HG03442 (cell line): ENCODE measurements around the gene NCBP2L.
"Not testable (repeated sequence)": the region's sequence is repeated elsewhere in the genome, so short reads cannot be mapped to it uniquely, and the experiment has no call there.

Experiments
- ATAC-seq: cut with Tn5 transposase; IDR thresholded peaks from one replicate; pipeline ENCODE4 v1.9.1; 2021; ENCODE audit warnings: mild to moderate bottlenecking, moderate library complexity; ENCODE audit not compliant: unreplicated experiment

The NCBP2L gene

GRCh38 chrX:107804427-107804826 is 26.9 kb downstream of the NCBP2L start:
- no peak for ATAC-seq

GRCh38 chrX:107805179-107805578 is 27.6 kb downstream of the NCBP2L start:
- no peak for ATAC-seq

GRCh38 chrX:107810053-107810452 is 32.5 kb downstream of the NCBP2L start:
- not testable (repeated sequence) for ATAC-seq

GRCh38 chrX:107818900-107819521 is 41.5 kb downstream of the NCBP2L start:
- ATAC-seq, result no peak

- ATAC-seq, result no peak
Observed at GRCh38 chrX:107823042-107823441, 45.5 kb downstream of the NCBP2L start.

GRCh38 chrX:107823456-107823855 is 45.9 kb downstream of the NCBP2L start:
- no peak for ATAC-seq

- ATAC-seq, result peak; percentile 34
Observed at GRCh38 chrX:107825698-107826237, 48.2 kb downstream of the NCBP2L start, which contains the start of gene MID2. MID2 (plus strand) TSS chrX:107825866; CDS start chrX:107826427, 561 bp downstream.

- ATAC-seq, result peak; percentile 48
Observed at GRCh38 chrX:107826238-107827029, 48.9 kb downstream of the NCBP2L start.

- no peak for ATAC-seq
Observed at GRCh38 chrX:107827030-107827831, 49.7 kb downstream of the NCBP2L start.

- ATAC-seq, result no peak
Observed at GRCh38 chrX:107827852-107828251, 50.3 kb downstream of the NCBP2L start.

GRCh38 chrX:107829878-107830277 is 52.3 kb downstream of the NCBP2L start:
- ATAC-seq, result no peak

- no peak for ATAC-seq
Observed at GRCh38 chrX:107831071-107831730, 53.7 kb downstream of the NCBP2L start.

GRCh38 chrX:107834275-107835201 is 57.0 kb downstream of the NCBP2L start:
- ATAC-seq, result no peak

GRCh38 chrX:107836958-107837357 is 59.4 kb downstream of the NCBP2L start:
- ATAC-seq, result no peak

GRCh38 chrX:107840971-107841370 is 63.4 kb downstream of the NCBP2L start:
- ATAC-seq, result no peak

- no peak for ATAC-seq
Observed at GRCh38 chrX:107842715-107843400, 65.3 kb downstream of the NCBP2L start.
